Ascending aorta (tissue), 2 donors: Measurements from ENCODE around the gene PTGIR. TPM values are rescaled to one million over a fixed set of nuclear protein-coding genes. Genes with fewer than 3 reads are reported as not detected.
A peak's percentile ranks its signal among the peaks of the same experiment; 100 is the strongest.

Experiments used
- DNase-seq, 2 donors: peaks; one replicate each; pipeline ENCODE4 v3.0.0-alpha.2; 2019; ENCODE audit warnings: low spot score in 2 of 2
- H3K27ac ChIP-seq, 2 donors: fragments of 200-600 bp; sonication (generic); one replicate each; pipeline ENCODE4 v1.5.1; 2016 to 2017; ENCODE audit warnings: mild to moderate bottlenecking in 1 of 2
- H3K27me3 ChIP-seq: fragments of 200-600 bp; sonication (generic); one replicate; pipeline ENCODE4 v1.5.1; 2017
- H3K36me3 ChIP-seq, 2 donors: fragments of 200-600 bp; sonication (generic); one replicate each; pipeline ENCODE4 v1.5.1; 2016
- H3K4me1 ChIP-seq, 2 donors: fragments of 200-600 bp; sonication (generic); one replicate each; pipeline ENCODE4 v1.5.1; 2016 to 2017; ENCODE audit warnings: mild to moderate bottlenecking in 1 of 2
- H3K4me3 ChIP-seq, 2 donors: fragments of 200-600 bp; sonication (generic); one replicate each; pipeline ENCODE4 v1.5.1; 2016 to 2017; ENCODE audit warnings: mild to moderate bottlenecking in 1 of 2
- H3K9me3 ChIP-seq, 2 donors: fragments of 200-600 bp; sonication (generic); one replicate each; pipeline ENCODE4 v1.5.1; 2016
- intact Hi-C: fragments of 100-400 bp; cut with DNase I; formaldehyde crosslinking; loops from one replicate; pipeline ENCODE4 v1.15.1; 2023
- total RNA-seq: library from RNA; depleted of rRNA; stranded (reverse); fragments of >200 nt; gene quantifications from one replicate; pipeline ENCODE4 v1.1.0, GENCODE V29; 2016
- TF ChIP-seq, protein P1 (sequence below), 3 experiments: fragments of 200-600 bp in 2 of 3; fragments of 450-650 bp in 1 of 3; sonication (generic) in 2 of 3; IDR thresholded peaks; one replicate each; pipeline ENCODE4 v1.5.1; 2016 to 2019; ENCODE audit warnings: antibody characterized with exemption in 3 of 3, mild to moderate bottlenecking in 1 of 3, moderate library complexity in 1 of 3

Gene PTGIR
- total RNA-seq, 1 donor from 2014 or later, result 120 TPM

DNA sequence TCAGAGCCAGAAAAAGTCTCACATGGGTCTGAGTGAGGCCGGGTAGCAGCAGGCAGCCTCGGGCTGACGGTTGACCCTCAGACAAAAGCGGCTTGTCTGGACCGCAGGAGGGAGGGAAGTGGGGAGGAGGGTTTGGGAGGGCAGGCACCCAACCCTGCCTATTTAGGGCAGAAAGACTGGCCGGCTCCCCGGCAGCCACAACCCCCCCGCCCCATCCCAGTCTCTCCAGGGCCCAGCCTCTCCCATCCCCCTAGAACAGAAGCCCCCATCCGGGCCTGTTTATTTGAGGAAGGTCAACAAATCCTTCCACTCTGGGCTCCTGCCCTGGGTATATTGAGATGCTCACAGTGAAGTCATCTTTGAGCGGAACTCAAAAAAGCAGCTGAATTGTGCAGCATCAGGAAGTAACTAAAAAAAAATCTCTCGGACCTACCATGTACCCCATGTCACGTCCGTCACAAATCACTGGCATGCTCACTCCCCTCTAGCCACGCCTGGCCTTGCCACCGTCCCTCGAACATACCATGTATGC is 29.8 kb upstream of the PTGIR start:
- DNase-seq, result peak in 1 of 2 donors; percentile 80
- intact Hi-C loops, result no loop called here
- peaks cover 19 to 43% of the 10 kb centered on the region in 2 donors for H3K4me1 ChIP-seq
- H3K27ac ChIP-seq, result peak overlapping the region; percentile 88 to 92
- TF ChIP-seq, protein P1, sequence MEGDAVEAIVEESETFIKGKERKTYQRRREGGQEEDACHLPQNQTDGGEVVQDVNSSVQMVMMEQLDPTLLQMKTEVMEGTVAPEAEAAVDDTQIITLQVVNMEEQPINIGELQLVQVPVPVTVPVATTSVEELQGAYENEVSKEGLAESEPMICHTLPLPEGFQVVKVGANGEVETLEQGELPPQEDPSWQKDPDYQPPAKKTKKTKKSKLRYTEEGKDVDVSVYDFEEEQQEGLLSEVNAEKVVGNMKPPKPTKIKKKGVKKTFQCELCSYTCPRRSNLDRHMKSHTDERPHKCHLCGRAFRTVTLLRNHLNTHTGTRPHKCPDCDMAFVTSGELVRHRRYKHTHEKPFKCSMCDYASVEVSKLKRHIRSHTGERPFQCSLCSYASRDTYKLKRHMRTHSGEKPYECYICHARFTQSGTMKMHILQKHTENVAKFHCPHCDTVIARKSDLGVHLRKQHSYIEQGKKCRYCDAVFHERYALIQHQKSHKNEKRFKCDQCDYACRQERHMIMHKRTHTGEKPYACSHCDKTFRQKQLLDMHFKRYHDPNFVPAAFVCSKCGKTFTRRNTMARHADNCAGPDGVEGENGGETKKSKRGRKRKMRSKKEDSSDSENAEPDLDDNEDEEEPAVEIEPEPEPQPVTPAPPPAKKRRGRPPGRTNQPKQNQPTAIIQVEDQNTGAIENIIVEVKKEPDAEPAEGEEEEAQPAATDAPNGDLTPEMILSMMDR (IDR thresholded peaks at IDR 0.05), result no peak
- no peaks in the 10 kb centered on the region for H3K9me3 ChIP-seq
- peak overlapping the region; percentile 26 to 46 for H3K4me3 ChIP-seq
- H3K36me3 ChIP-seq, result peaks cover 16 to 26% of the 10 kb centered on the region in 2 donors
- no peaks in the 10 kb centered on the region for H3K27me3 ChIP-seq

- Histone ChIP-seq H3K4me3 (no peak overlapping the region), H3K9me3 (no peaks in the 10 kb centered on the region), H3K27ac (peak overlapping the region; percentile 36 to 45), H3K36me3 (peaks cover 26 to 34% of the 10 kb centered on the region in 2 donors), H3K27me3 (no peaks in the 10 kb centered on the region), H3K4me1 (peaks cover 21 to 38% of the 10 kb centered on the region in 2 donors)
- no peak for DNase-seq
- intact Hi-C loops, result no loop called here
- TF ChIP-seq, protein P1 (IDR thresholded peaks at IDR 0.05), result no peak
Measured at GRCh38 chr19:46650445-46650844, 25.6 kb upstream of the PTGIR start.

GRCh38 chr19:46648961-46649960 is 24.4 kb upstream of the PTGIR start:
- TF ChIP-seq, protein P1 (IDR thresholded peaks at IDR 0.05), result no peak
- intact Hi-C loops, result no loop called here
- no peak for DNase-seq
- Histone ChIP-seq H3K4me1 (peaks cover 21 to 38% of the 10 kb centered on the region in 2 donors), H3K27ac (peak overlapping the region in 1 of 2 donors; percentile 79), H3K4me3 (no peak overlapping the region), H3K9me3 (no peaks in the 10 kb centered on the region), H3K36me3 (peaks cover 26 to 34% of the 10 kb centered on the region in 2 donors), H3K27me3 (no peaks in the 10 kb centered on the region)

- TF ChIP-seq, protein P1 (IDR thresholded peaks at IDR 0.05), result no peak
Measured at GRCh38 chr19:46648060-46648960, 23.4 kb upstream of the PTGIR start.

GRCh38 chr19:46646402-46646801 is 21.5 kb upstream of the PTGIR start:
- H3K4me3 ChIP-seq, result no peak overlapping the region
- no peaks in the 10 kb centered on the region for H3K27me3 ChIP-seq
- H3K27ac ChIP-seq, result peak overlapping the region; percentile 79 to 81
- peaks cover 14 to 19% of the 10 kb centered on the region in 2 donors for H3K36me3 ChIP-seq
- TF ChIP-seq, protein P1 (IDR thresholded peaks at IDR 0.05), result no peak
- no peak for DNase-seq
- H3K4me1 ChIP-seq, result peaks cover 17 to 21% of the 10 kb centered on the region in 2 donors
- H3K9me3 ChIP-seq, result no peaks in the 10 kb centered on the region
- intact Hi-C loops, result no loop called here

More at GRCh38 chr19:46648060-46648960, 23.4 kb upstream of the PTGIR start:
- no peak overlapping the region for H3K4me3 ChIP-seq
- H3K9me3 ChIP-seq, result no peaks in the 10 kb centered on the region
- no peaks in the 10 kb centered on the region for H3K27me3 ChIP-seq
- no peak for DNase-seq
- H3K27ac ChIP-seq, result peak overlapping the region; percentile 65 to 79
- peaks cover 17 to 32% of the 10 kb centered on the region in 2 donors for H3K4me1 ChIP-seq
- H3K36me3 ChIP-seq, result peaks cover 26 to 34% of the 10 kb centered on the region in 2 donors
- intact Hi-C loops, result no loop called here
